GM12878 (cell line): ENCODE results near the gene RTCA. TPM values are rescaled to one million over a fixed set of nuclear protein-coding genes. Genes with fewer than 3 reads are reported as not detected.

Source experiments
- ATAC-seq: fragments of 200-7000 bp; cut with Tn5 transposase; 3 replicates; pipeline ENCODE4 v1.9.1; 2020; ENCODE audit warnings: mild to moderate bottlenecking, moderate library complexity
- BruUV-seq: library from RNA; stranded (reverse); fragments of 400-500 nt; replicated peaks from 2 replicates; lab custom pipeline; 2021; lab: Mats Ljungman, UMichigan
- CTCF ChIA-PET: fragments of 300-600 bp; sonication (Branson Sonifier 250); formaldehyde crosslinking; extraction: SDS; loops from one replicate; lab custom pipeline; 2021; ENCODE audit warnings: inconsistent platforms; lab: Yijun Ruan, JAX
- POLR2A ChIA-PET: fragments of 350-600 bp; formaldehyde crosslinking; extraction: SDS; loops from one replicate; lab custom pipeline; 2021; ENCODE audit warnings: inconsistent platforms; lab: Charles Lee
- RAD21 ChIA-PET: fragments of 300-600 bp; sonication (Branson Sonifier 250); formaldehyde crosslinking; loops from one replicate; lab custom pipeline; 2023; ENCODE audit warnings: antibody characterized with exemption; ENCODE audit not compliant: unreplicated experiment; lab: Charles Lee
- SMC1A ChIA-PET: fragments of 300-600 bp; sonication (Branson Sonifier 250); formaldehyde crosslinking; loops from one replicate; lab custom pipeline; 2023; ENCODE audit not compliant: unreplicated experiment, uncharacterized antibody; lab: Charles Lee
- DNase-seq: peaks from one replicate; pipeline ENCODE4 v3.0.0-alpha.2; 2011; ENCODE audit warnings: low read depth, low spot score
- FAIRE-seq: peaks from 3 replicates; lab custom pipeline; 2011; peaks lifted over from hg19 to GRCh38; lab: Jason Lieb, UNC
- H2AFZ ChIP-seq: 2 replicates; pipeline ENCODE4 v1.6.0; 2011; ENCODE audit warnings: low read depth, low read length, control low read depth; ENCODE audit not compliant: control insufficient read depth
- H3K27ac ChIP-seq: 2 replicates; pipeline ENCODE4 v1.5.1; 2011; ENCODE audit warnings: control low read depth; ENCODE audit not compliant: control insufficient read depth, insufficient read depth
- H3K27me3 ChIP-seq, 2 experiments: replicated peaks in 1 of 2; 2 replicates each; pipeline versions ENCODE4 v1.6.0 to v1.6.1; 2011; ENCODE audit warnings: low read length in 1 of 2; ENCODE audit not compliant: control insufficient read depth in 2 of 2, insufficient read depth in 2 of 2
- H3K36me3 ChIP-seq, 2 experiments: 2 replicates each; pipeline ENCODE4 v1.5.1; 2011; ENCODE audit warnings: low read length in 1 of 2; ENCODE audit not compliant: control insufficient read depth in 2 of 2, insufficient read depth in 2 of 2
- H3K4me1 ChIP-seq: 2 replicates; pipeline ENCODE4 v1.6.1; 2011; ENCODE audit warnings: mild to moderate bottlenecking, low read length, moderate library complexity, mixed read lengths; ENCODE audit not compliant: control insufficient read depth, insufficient read depth
- H3K4me2 ChIP-seq: 2 replicates; pipeline ENCODE4 v1.6.0; 2011; ENCODE audit warnings: control low read depth; ENCODE audit not compliant: control insufficient read depth, insufficient read depth
- H3K4me3 ChIP-seq: fragments of 200-600 bp; sonication (generic); 2 replicates; pipeline ENCODE4 v1.5.1; 2016
- H3K79me2 ChIP-seq: 2 replicates; pipeline ENCODE4 v1.6.0; 2011; ENCODE audit warnings: low read length; ENCODE audit not compliant: control insufficient read depth, insufficient read depth
- H3K9ac ChIP-seq: 2 replicates; pipeline ENCODE4 v1.8.0; 2011; ENCODE audit warnings: low read length, control low read depth, mixed read lengths; ENCODE audit not compliant: control insufficient read depth, insufficient read depth
- H3K9me3 ChIP-seq: replicated peaks from 3 replicates; pipeline ENCODE4 v1.5.1; 2011; ENCODE audit warnings: mild to moderate bottlenecking, low read length; ENCODE audit not compliant: control insufficient read depth, insufficient read depth
- H4K20me1 ChIP-seq: 2 replicates; pipeline ENCODE4 v1.6.0; 2011; ENCODE audit not compliant: control insufficient read depth, insufficient read depth
- BACH1 ChIP-seq: fragments of 450-650 bp; IDR thresholded peaks from 2 replicates; pipeline ENCODE4 v1.6.1; 2017; ENCODE audit warnings: mild to moderate bottlenecking, borderline replicate concordance
- BRCA1 ChIP-seq: IDR thresholded peaks from 2 replicates; pipeline ENCODE4 v1.6.1; 2011; ENCODE audit warnings: low read depth, low read length, improper control_type of control experiment
- CREB1 ChIP-seq: IDR thresholded peaks from 2 replicates; pipeline ENCODE4 v1.6.1; 2012; ENCODE audit warnings: low read depth, mild to moderate bottlenecking, inconsistent platforms
- EGR1 ChIP-seq, 2 experiments: IDR thresholded peaks; 1 replicate in 1 of 2; 2 replicates in 1 of 2; pipeline ENCODE4 v1.6.1; 2011 to 2012; ENCODE audit warnings: low read depth in 2 of 2, low read length in 2 of 2, borderline replicate concordance in 1 of 2, mild to moderate bottlenecking in 1 of 2, moderate library complexity in 1 of 2
- EP300 ChIP-seq, 2 experiments: fragments of 150-350 bp in 1 of 2; IDR thresholded peaks; 2 replicates each; pipeline ENCODE4 v1.6.1; 2011 to 2012; ENCODE audit warnings: low read depth in 2 of 2, low read length in 2 of 2, borderline replicate concordance in 1 of 2, improper control_type of control experiment in 1 of 2, inconsistent platforms in 1 of 2; ENCODE audit not compliant: control insufficient read depth in 1 of 2
- GABPA ChIP-seq: IDR thresholded peaks from 2 replicates; pipeline ENCODE4 v1.6.1; 2014; ENCODE audit warnings: antibody characterized with exemption, low read depth, mild to moderate bottlenecking, inconsistent platforms
- KLF5 ChIP-seq: fragments of 450-650 bp; IDR thresholded peaks from 2 replicates; pipeline ENCODE4 v1.6.1; 2014; ENCODE audit warnings: mild to moderate bottlenecking; ENCODE audit not compliant: partially characterized antibody
- MXI1 ChIP-seq: fragments of 150-350 bp; IDR thresholded peaks from 2 replicates; pipeline ENCODE4 v1.6.1; 2011; ENCODE audit warnings: low read depth, mild to moderate bottlenecking, inconsistent platforms, low read length, improper control_type of control experiment
- MYB ChIP-seq: fragments of 150-350 bp; IDR thresholded peaks from 2 replicates; pipeline ENCODE4 v1.6.1; 2014; ENCODE audit warnings: mild to moderate bottlenecking, low read depth, low read length, borderline replicate concordance
- MYC ChIP-seq: IDR thresholded peaks from 2 replicates; pipeline ENCODE4 v1.6.1; 2011; ENCODE audit warnings: mild to moderate bottlenecking, low read length, moderate library complexity, inconsistent platforms; ENCODE audit not compliant: insufficient read depth, insufficient replicate concordance, insufficient read length, severe bottlenecking
- NFYA ChIP-seq: IDR thresholded peaks from 2 replicates; pipeline ENCODE4 v1.6.1; 2011; ENCODE audit warnings: low read depth, mild to moderate bottlenecking, low read length, improper control_type of control experiment, borderline replicate concordance
- RCOR1 ChIP-seq: conservative IDR thresholded peaks from 2 replicates; pipeline ENCODE4 v1.6.1; 2012; ENCODE audit warnings: low read depth, low read length, improper control_type of control experiment
- SPI1 ChIP-seq: IDR thresholded peaks from 2 replicates; pipeline ENCODE4 v1.6.1; 2011; ENCODE audit warnings: low read depth, mild to moderate bottlenecking, low read length, moderate library complexity, borderline replicate concordance; ENCODE audit not compliant: insufficient read depth
- SRF ChIP-seq, 2 experiments: IDR thresholded peaks; 2 replicates each; pipeline ENCODE4 v1.6.1; 2011; ENCODE audit warnings: low read depth in 2 of 2, low read length in 2 of 2, mild to moderate bottlenecking in 1 of 2, moderate library complexity in 1 of 2
- TCF12 ChIP-seq: IDR thresholded peaks from 2 replicates; pipeline ENCODE4 v1.6.1; 2011; ENCODE audit warnings: low read depth, mild to moderate bottlenecking, low read length
- TCF7 ChIP-seq: IDR thresholded peaks from 2 replicates; pipeline ENCODE4 v1.6.1; 2014; ENCODE audit warnings: antibody characterized with exemption, borderline replicate concordance
- USF1 ChIP-seq: IDR thresholded peaks from 2 replicates; pipeline ENCODE4 v1.6.1; 2011; ENCODE audit warnings: borderline replicate concordance, low read depth, mild to moderate bottlenecking, moderate library complexity, mixed read lengths, low read length; ENCODE audit not compliant: insufficient read depth; ENCODE audit errors: extremely low read length
- ZNF217 ChIP-seq: fragments of 450-650 bp; IDR thresholded peaks from 2 replicates; pipeline ENCODE4 v1.6.1; 2017; ENCODE audit warnings: antibody characterized with exemption, mild to moderate bottlenecking
- WGBS: methylation state at CpG from one replicate; pipeline ENCODE4 v1.1.6; 2016; ENCODE audit warnings: low lambda C conversion rate; ENCODE audit not compliant: insufficient replicate concordance, insufficient coverage; ENCODE audit errors: missing lambda C conversion rate; 5-methylcytosine and 5-hydroxymethylcytosine counted together
- in situ Hi-C: fragments of 300-500 bp; cut with MboI; formaldehyde crosslinking; loops from 9 replicates; pipeline ENCODE4 v1.14.3; 2018; ENCODE audit warnings: mixed read lengths
- intact Hi-C: fragments of 100-400 bp; cut with micrococcal nuclease; formaldehyde crosslinking; loops from one replicate; pipeline ENCODE4 v1.14.2; 2022; ENCODE audit not compliant: unreplicated experiment
- polyA plus RNA-seq, 11 experiments: library from polyadenylated mRNA; depleted of rRNA in 4 of 11; unstranded in 6 of 11; stranded (reverse) in 5 of 11; fragments of >200 nt; fragmentation: Nextera tagmentation in 4 of 11; fragmentation: Illumina TruSeq in 1 of 11; extraction: Ambion mirVana in 4 of 11; extraction: Trizol in 1 of 11; gene quantifications; 1 replicate in 1 of 11; 2 replicates in 10 of 11; pipeline versions ENCODE4 v1.2.1 to v1.2.3, GENCODE V29; 2011 to 2016; ENCODE audit warnings: inconsistent platforms in 2 of 11, missing spikeins in 2 of 11, low read depth in 1 of 11
- total RNA-seq, 4 experiments: library from RNA; depleted of rRNA in 3 of 4; stranded (reverse); fragments of >200 nt in 3 of 4; fragmentation: Illumina TruSeq in 1 of 4; extraction: Trizol in 1 of 4; gene quantifications; 2 replicates each; pipeline versions ENCODE4 v1.2.1 to v1.2.3, GENCODE V29; 2013 to 2021
- TF ChIP-seq, protein P1 (sequence below): fragments of 450-650 bp; IDR thresholded peaks from 2 replicates; pipeline ENCODE4 v1.6.1; 2017; ENCODE audit warnings: mild to moderate bottlenecking, moderate library complexity

Gene RTCA
- total and polyA plus RNA-seq, 10 of the 15 experiments (the other 5 are each of a cell fraction or from before 2014, with no cell fraction given) = 10.3 to 63.5 (median 37.3) TPM

DNA sequence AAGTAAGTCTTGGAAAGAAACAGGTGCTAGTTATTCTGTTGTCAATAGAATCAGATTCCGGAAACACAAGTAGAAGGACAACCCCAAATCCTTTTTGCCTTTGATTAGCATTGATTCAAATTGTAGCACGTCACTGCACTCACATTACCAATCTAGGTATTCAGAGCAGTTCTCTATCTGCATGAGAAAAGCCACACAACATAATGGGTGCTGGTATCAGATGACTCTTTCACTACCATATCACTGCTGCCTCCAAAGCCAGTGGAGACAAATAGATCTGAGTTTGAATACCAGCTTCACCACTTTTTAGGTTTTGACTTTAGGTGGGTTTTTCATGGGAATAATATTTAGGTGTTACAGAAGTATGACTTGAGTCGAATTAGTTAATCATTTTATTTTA is 38.9 kb downstream of the RTCA start:
- WGBS = 62% methylated on average over 3 of the region's 3 CpGs
- ATAC-seq (no peak), DNase-seq (no peak), FAIRE-seq (no peak)
- in situ Hi-C loops (no loop called here), intact Hi-C loops (no loop called here)
- Histone ChIP-seq H3K9ac (no peak overlapping the region), H3K4me1 (no peaks in the 10 kb centered on the region), H3K4me3 (no peak overlapping the region), H3K9me3 (no peaks in the 10 kb centered on the region), H3K36me3 (no peaks in the 10 kb centered on the region), H4K20me1 (no peaks in the 10 kb centered on the region), H3K27me3 (no peaks in the 10 kb centered on the region), H3K79me2 (no peaks in the 10 kb centered on the region), H2AFZ (no peak overlapping the region), H3K4me2 (no peak overlapping the region), H3K27ac (no peak overlapping the region)
- ChIA-PET SMC1A (interaction anchor here (1.2 kb wide), 1 partner anchor 19 kb away, joined by 3 read pairs; no protein-coding TSS in a partner anchor), POLR2A (no interaction called here), CTCF (no interaction called here), RAD21 (no interaction called here)
- BruUV-seq = no TSS peak
- TF ChIP-seq BRCA1 = no peak
- no peak for TF ChIP-seq TCF12
- TF ChIP-seq EP300 (IDR thresholded peaks at IDR 0.05; ENCODE audit: borderline replicate concordance in 1 of 2, control insufficient read depth in 1 of 2, low read depth in 2 of 2, low read length in 2 of 2) = no peak
- TF ChIP-seq MYC = no peak
- TF ChIP-seq NFYA = no peak
- TF ChIP-seq MYB = no peak
- no peak for TF ChIP-seq RCOR1
- TF ChIP-seq BACH1 = no peak
- TF ChIP-seq SPI1 = no peak
- TF ChIP-seq SRF (IDR thresholded peaks at IDR 0.05; ENCODE audit: low read depth in 2 of 2, low read length in 2 of 2) = no peak
- TF ChIP-seq KLF5 = no peak
- no peak for TF ChIP-seq TCF7
- TF ChIP-seq, protein P1, sequence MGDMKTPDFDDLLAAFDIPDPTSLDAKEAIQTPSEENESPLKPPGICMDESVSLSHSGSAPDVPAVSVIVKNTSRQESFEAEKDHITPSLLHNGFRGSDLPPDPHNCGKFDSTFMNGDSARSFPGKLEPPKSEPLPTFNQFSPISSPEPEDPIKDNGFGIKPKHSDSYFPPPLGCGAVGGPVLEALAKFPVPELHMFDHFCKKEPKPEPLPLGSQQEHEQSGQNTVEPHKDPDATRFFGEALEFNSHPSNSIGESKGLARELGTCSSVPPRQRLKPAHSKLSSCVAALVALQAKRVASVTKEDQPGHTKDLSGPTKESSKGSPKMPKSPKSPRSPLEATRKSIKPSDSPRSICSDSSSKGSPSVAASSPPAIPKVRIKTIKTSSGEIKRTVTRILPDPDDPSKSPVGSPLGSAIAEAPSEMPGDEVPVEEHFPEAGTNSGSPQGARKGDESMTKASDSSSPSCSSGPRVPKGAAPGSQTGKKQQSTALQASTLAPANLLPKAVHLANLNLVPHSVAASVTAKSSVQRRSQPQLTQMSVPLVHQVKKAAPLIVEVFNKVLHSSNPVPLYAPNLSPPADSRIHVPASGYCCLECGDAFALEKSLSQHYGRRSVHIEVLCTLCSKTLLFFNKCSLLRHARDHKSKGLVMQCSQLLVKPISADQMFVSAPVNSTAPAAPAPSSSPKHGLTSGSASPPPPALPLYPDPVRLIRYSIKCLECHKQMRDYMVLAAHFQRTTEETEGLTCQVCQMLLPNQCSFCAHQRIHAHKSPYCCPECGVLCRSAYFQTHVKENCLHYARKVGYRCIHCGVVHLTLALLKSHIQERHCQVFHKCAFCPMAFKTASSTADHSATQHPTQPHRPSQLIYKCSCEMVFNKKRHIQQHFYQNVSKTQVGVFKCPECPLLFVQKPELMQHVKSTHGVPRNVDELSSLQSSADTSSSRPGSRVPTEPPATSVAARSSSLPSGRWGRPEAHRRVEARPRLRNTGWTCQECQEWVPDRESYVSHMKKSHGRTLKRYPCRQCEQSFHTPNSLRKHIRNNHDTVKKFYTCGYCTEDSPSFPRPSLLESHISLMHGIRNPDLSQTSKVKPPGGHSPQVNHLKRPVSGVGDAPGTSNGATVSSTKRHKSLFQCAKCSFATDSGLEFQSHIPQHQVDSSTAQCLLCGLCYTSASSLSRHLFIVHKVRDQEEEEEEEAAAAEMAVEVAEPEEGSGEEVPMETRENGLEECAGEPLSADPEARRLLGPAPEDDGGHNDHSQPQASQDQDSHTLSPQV = no peak
- no peak for TF ChIP-seq EGR1 (IDR thresholded peaks at IDR 0.05; ENCODE audit: borderline replicate concordance in 1 of 2, low read depth in 2 of 2, low read length in 2 of 2)
- TF ChIP-seq CREB1 = no peak
- TF ChIP-seq MXI1 = no peak
- TF ChIP-seq GABPA = no peak
- TF ChIP-seq USF1 = no peak
- no peak for TF ChIP-seq ZNF217
